Kidney epithelial cell (primary cell): ENCODE results near the gene PEDS1. TPM values are rescaled to one million over a fixed set of nuclear protein-coding genes. Genes with fewer than 3 reads are reported as not detected.
"Not testable (repeated sequence)": the region's sequence is repeated elsewhere in the genome, so short reads cannot be mapped to it uniquely, and the experiment has no call there.

Experiments used
- DNase-seq: peaks from one replicate; pipeline ENCODE4 v3.0.0-alpha.2; 2010; ENCODE audit warnings: low read depth
- H3K27me3 ChIP-seq: 2 replicates; pipeline ENCODE4 v1.6.0; 2011; ENCODE audit warnings: low read length; ENCODE audit not compliant: control insufficient read depth, insufficient read depth
- H3K36me3 ChIP-seq: 2 replicates; pipeline ENCODE4 v1.5.1; 2011; ENCODE audit warnings: low read length; ENCODE audit not compliant: control insufficient read depth, insufficient read depth
- H3K4me3 ChIP-seq: 2 replicates; pipeline ENCODE4 v1.5.1; 2011; ENCODE audit warnings: low read depth, mild to moderate bottlenecking, control low read depth, low read length
- CTCF ChIP-seq: IDR thresholded peaks from 2 replicates; pipeline ENCODE4 v1.5.1; 2011; ENCODE audit warnings: mild to moderate bottlenecking, moderate library complexity, low read length, control low read depth, inconsistent platforms; ENCODE audit not compliant: insufficient read depth, poor library complexity, severe bottlenecking
- total RNA-seq: library from RNA; depleted of rRNA; stranded (reverse); fragments of >200 nt; gene quantifications from 2 replicates; pipeline ENCODE4 v1.2.3, GENCODE V29; 2015

The PEDS1 gene
- 52.1 and 57.9 TPM in 2 replicates for total RNA-seq

GRCh38 chr20:50153500-50154377 is at the start of gene PEDS1:
PEDS1 (minus strand) TSS chr20:50153723; CDS start chr20:50153637, 86 bp downstream.
- no peaks in the 10 kb centered on the region for H3K27me3 ChIP-seq
- TF ChIP-seq CTCF: no peak
- peak within 1 kb of the TSS; percentile 78 for H3K4me3 ChIP-seq
- DNase-seq: peak; percentile 61
- no peaks in the 10 kb centered on the region for H3K36me3 ChIP-seq

- TF ChIP-seq CTCF: no peak
- H3K27me3 ChIP-seq: no peaks in the 10 kb centered on the region
- DNase-seq: no peak
These were observed 49.2 kb upstream of the PEDS1 start for GRCh38 chr20:50202677-50203076.

GRCh38 chr20:50201710-50202109 is 48.2 kb upstream of the PEDS1 start:
- not testable (repeated sequence) for H3K4me3 ChIP-seq, H3K27me3 ChIP-seq, H3K36me3 ChIP-seq, DNase-seq

More at GRCh38 chr20:50202677-50203076, 49.2 kb upstream of the PEDS1 start:
- Histone ChIP-seq H3K36me3 (no peaks in the 10 kb centered on the region), H3K4me3 (no peak overlapping the region)

- no peak for DNase-seq
- H3K4me3 ChIP-seq: no peak overlapping the region
- TF ChIP-seq CTCF: no peak
- H3K27me3 ChIP-seq: no peaks in the 10 kb centered on the region
- H3K36me3 ChIP-seq: no peaks in the 10 kb centered on the region
These were observed 47.1 kb upstream of the PEDS1 start for GRCh38 chr20:50200482-50201104.

GRCh38 chr20:50199703-50200102 is 46.2 kb upstream of the PEDS1 start:
- Histone ChIP-seq H3K27me3 (no peaks in the 10 kb centered on the region), H3K4me3 (no peak overlapping the region), H3K36me3 (no peaks in the 10 kb centered on the region)
- no peak for DNase-seq
- no peak for TF ChIP-seq CTCF

GRCh38 chr20:50198716-50199115 is 45.2 kb upstream of the PEDS1 start:
- TF ChIP-seq CTCF: no peak
- DNase-seq: no peak

More at GRCh38 chr20:50198716-50199115, 45.2 kb upstream of the PEDS1 start:
- H3K36me3 ChIP-seq: peaks cover 1% of the 10 kb centered on the region
- H3K27me3 ChIP-seq: no peaks in the 10 kb centered on the region
- H3K4me3 ChIP-seq: no peak overlapping the region
